Measurements from ENCODE around the gene SMIM29. TPM values are rescaled to one million over a fixed set of nuclear protein-coding genes. Genes with fewer than 3 reads are reported as not detected.
"Not testable (repeated sequence)": the region's sequence is repeated elsewhere in the genome, so short reads cannot be mapped to it uniquely, and the experiment has no call there.

Gene SMIM29
- total RNA-seq, 1 donor from 2014 or later = 5.3 TPM

- Mint-ChIP-seq H3K4me1 (ENCODE audit: low read depth) (peaks cover 19% of the 10 kb centered on the region), H3K27ac (no peak overlapping the region), H3K36me3 (ENCODE audit: insufficient read depth) (peaks cover 2% of the 10 kb centered on the region), H3K9me3 (ENCODE audit: low read depth) (no peaks in the 10 kb centered on the region), H3K27me3 (no peaks in the 10 kb centered on the region), H3K4me3 (ENCODE audit: low read depth) (no peak overlapping the region)
- no peak for DNase-seq (ENCODE audit: low spot score, unreplicated experiment)
- no peak for TF ChIP-seq CTCF (IDR thresholded peaks at IDR 0.05; ENCODE audit: unreplicated experiment)
Observed at GRCh38 chr6:34273242-34273805, 24.5 kb upstream of the SMIM29 start.

- H3K36me3 Mint-ChIP-seq (ENCODE audit: insufficient read depth) = peaks cover 2% of the 10 kb centered on the region
- H3K4me1 Mint-ChIP-seq (ENCODE audit: low read depth) = peaks cover 16% of the 10 kb centered on the region
- TF ChIP-seq CTCF (IDR thresholded peaks at IDR 0.05; ENCODE audit: unreplicated experiment) = no peak
- no peak overlapping the region for H3K4me3 Mint-ChIP-seq (ENCODE audit: low read depth)
- H3K9me3 Mint-ChIP-seq (ENCODE audit: low read depth) = no peaks in the 10 kb centered on the region
- no peak for DNase-seq (ENCODE audit: low spot score, unreplicated experiment)
- H3K27ac Mint-ChIP-seq = no peak overlapping the region
- H3K27me3 Mint-ChIP-seq = no peaks in the 10 kb centered on the region
Observed at GRCh38 chr6:34272013-34272926, 23.5 kb upstream of the SMIM29 start.

GRCh38 chr6:34269658-34270341 lies 21.0 kb upstream of the SMIM29 start:
- H3K36me3 Mint-ChIP-seq (ENCODE audit: insufficient read depth); H3K9me3 Mint-ChIP-seq (ENCODE audit: low read depth); H3K4me1 Mint-ChIP-seq (ENCODE audit: low read depth); DNase-seq (ENCODE audit: low spot score, unreplicated experiment); H3K27ac Mint-ChIP-seq; H3K27me3 Mint-ChIP-seq; H3K4me3 Mint-ChIP-seq (ENCODE audit: low read depth): not testable (repeated sequence)

GRCh38 chr6:34269132-34269531 lies 20.3 kb upstream of the SMIM29 start:
- DNase-seq (ENCODE audit: low spot score, unreplicated experiment); H3K27me3 Mint-ChIP-seq; H3K9me3 Mint-ChIP-seq (ENCODE audit: low read depth); H3K4me1 Mint-ChIP-seq (ENCODE audit: low read depth); H3K36me3 Mint-ChIP-seq (ENCODE audit: insufficient read depth); H3K4me3 Mint-ChIP-seq (ENCODE audit: low read depth); H3K27ac Mint-ChIP-seq: not testable (repeated sequence)

GRCh38 chr6:34267746-34268145 lies 18.9 kb upstream of the SMIM29 start:
- no peak for DNase-seq (ENCODE audit: low spot score, unreplicated experiment)
- no peaks in the 10 kb centered on the region for H3K27me3 Mint-ChIP-seq

GRCh38 chr6:34263484-34263883 lies 14.7 kb upstream of the SMIM29 start:
- peaks cover 18% of the 10 kb centered on the region for H3K9me3 Mint-ChIP-seq (ENCODE audit: low read depth)
- not testable (repeated sequence) for H3K36me3 Mint-ChIP-seq (ENCODE audit: insufficient read depth); H3K4me1 Mint-ChIP-seq (ENCODE audit: low read depth); DNase-seq (ENCODE audit: low spot score, unreplicated experiment); H3K27me3 Mint-ChIP-seq; H3K4me3 Mint-ChIP-seq (ENCODE audit: low read depth); H3K27ac Mint-ChIP-seq

More at GRCh38 chr6:34267746-34268145, 18.9 kb upstream of the SMIM29 start:
- TF ChIP-seq CTCF (IDR thresholded peaks at IDR 0.05; ENCODE audit: unreplicated experiment) = no peak
- Mint-ChIP-seq H3K36me3 (ENCODE audit: insufficient read depth) (peaks cover 5% of the 10 kb centered on the region), H3K4me1 (ENCODE audit: low read depth) (peaks cover 1% of the 10 kb centered on the region), H3K27ac (no peak overlapping the region), H3K4me3 (ENCODE audit: low read depth) (no peak overlapping the region), H3K9me3 (ENCODE audit: low read depth) (peaks cover 12% of the 10 kb centered on the region)

Measured in progenitor cell of endocrine pancreas (in vitro differentiated cells).